Head of caudate nucleus (tissue), 42 donors: Measurements from ENCODE around the gene KIF16B.

Source experiments
- DNase-seq, 42 donors: peaks; one replicate each; pipeline versions ENCODE4 v3.0.0 to v3.0.0-alpha.2; 2020 to 2021; ENCODE audit warnings: mixed read lengths in 7 of 42
- intact Hi-C: fragments of 100-400 bp; cut with DNase I; formaldehyde crosslinking; loops from one replicate; pipeline ENCODE4 v1.15.0; 2022

The KIF16B gene

DNA sequence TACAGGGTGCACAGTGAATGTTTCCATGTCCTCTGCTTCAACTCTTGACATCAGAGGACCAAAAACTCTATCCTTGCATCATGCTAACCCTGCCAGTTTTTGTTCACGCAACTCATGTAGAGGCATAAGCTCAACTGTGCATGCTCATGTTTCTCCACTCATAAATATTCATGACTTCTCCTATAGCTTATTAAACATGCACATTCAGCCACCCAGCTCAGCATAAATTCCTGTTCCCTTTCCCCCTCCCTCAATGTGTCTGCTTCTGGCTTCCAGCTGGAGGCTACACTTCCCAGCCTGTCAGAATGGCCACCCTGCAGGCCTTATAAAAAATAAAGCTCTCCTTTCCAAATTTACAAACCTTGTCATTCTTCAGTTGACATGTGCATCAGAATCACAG lies 154.6 kb downstream of the KIF16B start:
- intact Hi-C loops: no loop called here
- no peak for DNase-seq

DNA sequence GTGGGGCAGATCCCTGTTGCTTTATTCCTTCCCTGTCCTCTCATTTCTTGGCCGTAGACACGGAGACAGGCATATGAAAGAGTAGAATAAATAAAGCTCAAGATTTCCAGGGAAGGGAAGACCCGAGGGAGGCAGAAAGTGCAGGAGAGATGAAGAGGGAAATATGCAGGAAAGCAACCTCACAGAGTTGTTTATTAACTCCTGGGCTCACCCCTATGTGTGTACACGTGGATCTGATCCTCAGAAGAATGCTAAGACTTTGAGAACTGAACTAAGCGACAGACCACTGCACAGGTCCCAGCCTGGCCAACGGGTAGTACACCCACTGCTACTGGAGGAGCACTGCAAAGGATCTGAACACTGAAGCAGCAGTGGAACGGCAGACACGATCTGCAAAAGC lies 156.2 kb downstream of the KIF16B start:
- DNase-seq: no peak
- intact Hi-C loops: no loop called here

DNA sequence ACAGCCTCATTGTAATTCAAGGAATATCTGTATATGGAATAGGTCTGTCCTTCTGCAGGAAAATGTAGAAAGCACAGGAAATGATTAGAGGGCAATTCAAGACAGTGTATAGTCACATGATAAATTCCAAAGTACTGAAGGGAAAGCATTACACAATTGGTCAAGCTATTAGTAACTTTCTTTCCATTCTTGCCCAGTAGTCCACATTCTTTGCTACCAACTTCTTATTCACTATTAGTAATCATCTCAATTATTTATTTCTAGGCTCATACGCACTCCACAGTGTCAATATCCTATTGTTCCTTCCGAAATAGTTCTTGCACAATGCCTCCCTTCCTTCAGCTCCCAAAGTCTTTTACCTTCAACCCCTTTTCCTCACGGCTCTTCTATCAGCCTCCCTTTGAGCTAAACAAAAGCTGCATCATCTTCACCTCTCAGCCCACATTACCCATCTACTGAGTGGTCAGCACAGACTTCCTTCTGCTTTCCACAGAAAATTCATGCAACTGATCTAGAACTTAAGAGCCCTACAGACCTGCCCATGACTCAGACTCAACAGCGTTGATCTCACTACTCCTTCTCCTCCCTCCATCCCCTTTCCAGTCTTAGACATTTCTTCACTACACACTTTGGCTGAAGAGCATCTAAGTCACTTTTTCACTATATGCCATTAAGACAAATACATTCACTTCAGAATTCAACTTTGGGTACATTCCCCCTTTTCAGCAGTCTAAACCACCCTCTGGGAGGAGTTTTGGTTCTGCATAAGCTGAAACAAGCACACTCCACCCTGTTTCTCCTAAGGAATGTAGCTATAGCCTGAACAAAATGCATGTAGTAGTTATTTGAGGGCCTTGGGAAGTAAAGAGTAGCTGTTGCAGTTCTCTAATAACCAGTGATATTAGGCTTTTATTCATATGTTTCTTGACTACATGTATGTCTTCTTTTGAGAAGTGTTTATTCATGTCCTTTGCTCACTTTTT lies 157.9 kb downstream of the KIF16B start:
- intact Hi-C loops: no loop called here
- no peak for DNase-seq

DNA sequence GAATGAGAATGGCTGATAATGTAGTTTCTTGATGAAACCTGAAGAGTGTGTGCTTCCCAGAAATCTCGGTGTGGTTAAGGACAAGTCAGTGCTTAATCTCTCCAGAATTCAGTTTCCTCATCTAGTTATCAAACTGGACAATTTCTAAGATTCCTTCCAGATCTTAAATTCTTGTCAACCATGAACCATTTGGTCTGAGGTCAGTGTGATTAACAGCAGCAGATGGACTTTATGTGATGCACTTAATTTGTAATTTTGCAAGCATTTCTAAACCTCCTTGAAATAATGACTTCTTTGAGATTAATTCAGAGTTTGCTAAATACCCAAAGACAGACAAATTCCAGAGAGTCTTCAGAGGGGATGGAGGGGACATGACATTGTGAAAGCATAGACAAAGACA lies 160.3 kb downstream of the KIF16B start:
- intact Hi-C loops: no loop called here

DNA sequence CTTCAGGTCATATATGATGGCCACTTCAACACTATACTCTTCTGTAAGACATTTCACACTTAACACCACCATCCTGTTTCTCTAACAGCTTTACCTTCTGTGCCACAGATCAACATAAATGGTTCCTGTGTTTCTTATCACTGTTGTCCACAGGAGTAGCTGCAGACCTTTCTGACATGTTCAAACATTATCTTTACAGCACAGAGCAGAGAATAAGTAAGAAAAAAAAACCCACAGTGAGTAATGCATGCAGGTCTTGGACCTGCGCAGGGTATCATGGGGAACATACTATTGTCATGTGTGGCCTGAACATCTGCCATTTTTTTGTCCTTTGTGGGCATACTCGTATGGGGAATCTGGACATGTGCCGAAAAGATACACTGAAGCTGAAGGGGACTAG lies 161.9 kb downstream of the KIF16B start:
- DNase-seq: no peak
- intact Hi-C loops: no loop called here

More for the DNA sequence above, 160.3 kb downstream of the KIF16B start:
- no peak for DNase-seq

DNA sequence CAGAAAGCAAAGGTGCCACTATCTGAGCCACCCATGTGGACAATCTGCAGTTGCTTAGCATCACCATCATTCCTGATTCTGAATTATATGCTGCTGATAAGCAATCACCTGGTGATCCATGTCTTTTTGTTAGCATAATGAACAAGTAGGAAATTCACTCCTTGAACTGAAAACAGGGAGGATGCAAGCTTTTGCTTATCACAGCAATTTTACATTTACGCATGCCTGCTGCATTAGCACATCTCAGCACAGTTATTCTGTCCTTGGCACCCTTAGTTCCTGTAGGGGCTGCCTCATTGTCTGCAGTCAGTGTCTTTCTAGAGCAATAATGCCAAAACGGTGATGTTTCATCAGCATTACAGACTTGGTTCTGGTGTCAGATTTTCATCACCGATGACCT lies 162.6 kb downstream of the KIF16B start:
- intact Hi-C loops: no loop called here
- DNase-seq: no peak

DNA sequence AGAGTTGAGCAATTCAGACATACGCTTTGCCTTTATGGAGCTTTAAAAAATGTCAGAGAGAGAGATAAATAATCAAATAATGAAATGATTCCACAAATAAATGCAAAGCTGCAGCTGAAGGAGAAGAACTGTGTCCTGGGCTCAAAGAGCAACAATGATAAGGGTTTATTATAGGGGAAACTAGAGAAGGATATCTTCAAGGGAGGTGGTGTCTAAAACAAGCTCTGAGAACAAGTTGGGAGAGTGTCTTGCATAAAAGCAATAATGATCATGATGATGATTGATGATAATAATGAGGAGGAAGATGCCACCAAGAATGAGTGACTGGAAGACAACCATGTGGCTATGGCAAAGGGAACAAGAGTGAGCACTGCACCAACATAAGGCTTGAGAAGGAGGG lies 164.3 kb downstream of the KIF16B start:
- no peak for DNase-seq
- intact Hi-C loops: no loop called here

DNA sequence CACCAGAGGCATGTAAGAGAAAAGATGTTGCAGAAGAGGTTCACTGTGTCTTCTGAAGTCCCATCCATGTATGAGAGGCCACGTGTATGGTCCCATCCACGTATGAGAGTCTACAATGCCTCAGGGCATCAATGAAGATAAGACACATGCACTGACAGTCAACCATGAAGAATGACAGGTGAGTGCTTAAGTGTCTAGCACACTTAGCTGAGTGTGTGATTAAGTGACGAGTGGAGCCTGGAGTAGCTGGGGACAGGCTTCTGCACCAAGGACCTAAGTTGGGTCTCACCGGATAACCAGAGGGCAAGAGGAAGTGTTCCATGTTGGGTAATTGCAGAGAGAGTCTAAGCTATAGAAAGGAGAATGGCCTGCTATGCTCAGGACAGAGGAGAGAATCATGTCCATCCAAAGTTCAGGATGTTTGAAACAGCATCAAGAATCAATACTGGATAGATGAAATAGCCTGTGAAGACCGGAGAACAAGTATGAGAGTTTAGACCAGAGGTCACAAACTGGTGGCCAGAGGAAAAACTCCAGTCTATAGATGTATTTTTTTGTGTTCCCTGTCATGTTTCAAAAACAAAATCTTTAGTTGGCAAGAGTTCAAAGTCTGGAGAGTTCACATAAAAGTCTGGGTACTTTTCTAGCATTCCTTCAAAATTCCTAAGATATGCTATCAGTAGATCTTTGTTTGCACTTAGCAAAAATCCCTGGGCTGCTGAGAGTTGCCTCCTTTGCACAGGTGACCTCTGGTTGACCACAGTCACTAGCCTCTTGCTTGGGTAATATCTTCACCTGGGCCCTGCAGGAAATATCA lies 165.8 kb downstream of the KIF16B start:
- intact Hi-C loops: no loop called here
- no peak for DNase-seq

DNA sequence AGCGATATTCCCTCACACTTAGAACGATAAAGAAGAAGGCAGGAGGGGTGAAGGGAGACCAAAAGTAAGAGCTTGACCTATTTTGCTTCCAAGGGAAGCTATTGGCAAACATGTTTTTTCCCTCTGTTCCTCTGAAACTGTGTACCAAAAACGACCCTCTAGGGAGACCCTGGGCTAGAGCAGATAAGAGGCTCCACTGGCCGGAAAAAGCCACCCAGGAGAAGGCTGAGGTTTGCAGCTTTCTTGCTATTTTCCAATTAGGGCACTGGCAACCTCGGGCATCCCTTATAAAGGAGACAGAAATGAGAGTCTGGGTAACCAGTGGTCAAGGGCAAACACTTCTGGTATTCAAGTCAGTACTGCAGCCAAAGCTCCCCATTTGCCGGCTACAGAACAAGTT lies 168.0 kb downstream of the KIF16B start:
- peak in 5 of 42 donors; percentile 6 to 40 (median 19) for DNase-seq
- intact Hi-C loops: no loop called here

DNA sequence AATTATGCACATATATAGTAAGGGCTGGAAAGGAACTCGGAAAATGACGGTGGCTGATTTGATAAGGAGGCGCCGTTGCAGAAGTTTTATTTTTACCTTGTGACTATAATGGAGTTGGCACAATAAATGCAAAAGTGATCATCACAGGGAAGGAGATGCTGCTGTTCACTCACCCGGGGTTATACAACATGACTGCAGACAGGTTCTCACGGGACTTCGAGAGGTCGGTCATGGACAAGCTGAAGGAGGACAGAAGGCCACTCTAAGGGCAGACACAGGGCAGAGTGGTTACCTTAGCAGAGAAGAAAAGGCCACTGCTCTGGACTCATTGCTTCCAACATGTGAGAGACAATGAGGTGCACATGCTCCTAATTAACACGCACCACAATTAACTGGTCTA lies 168.6 kb downstream of the KIF16B start:
- intact Hi-C loops: no loop called here

DNA sequence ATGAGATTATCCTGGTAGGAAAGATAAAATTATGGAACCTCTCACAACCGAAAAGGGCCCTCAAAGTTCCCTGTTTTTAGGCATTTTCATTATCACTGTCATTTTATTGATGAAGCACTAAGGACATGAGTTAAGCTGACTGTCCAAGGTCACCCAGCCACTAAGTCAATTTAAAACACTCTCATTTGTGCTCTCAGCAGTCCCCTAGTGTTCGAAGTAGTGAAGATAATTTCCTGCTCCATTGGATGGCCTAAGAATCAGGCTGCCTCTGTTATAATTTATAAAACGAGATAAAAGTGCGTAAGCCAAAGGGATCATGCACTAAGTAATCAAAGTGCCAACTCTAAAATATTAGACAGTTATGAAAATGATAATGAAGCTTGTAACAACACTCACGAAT lies 169.1 kb downstream of the KIF16B start:
- intact Hi-C loops: no loop called here
- DNase-seq: no peak

More for the DNA sequence above, 168.6 kb downstream of the KIF16B start:
- DNase-seq: no peak

DNA sequence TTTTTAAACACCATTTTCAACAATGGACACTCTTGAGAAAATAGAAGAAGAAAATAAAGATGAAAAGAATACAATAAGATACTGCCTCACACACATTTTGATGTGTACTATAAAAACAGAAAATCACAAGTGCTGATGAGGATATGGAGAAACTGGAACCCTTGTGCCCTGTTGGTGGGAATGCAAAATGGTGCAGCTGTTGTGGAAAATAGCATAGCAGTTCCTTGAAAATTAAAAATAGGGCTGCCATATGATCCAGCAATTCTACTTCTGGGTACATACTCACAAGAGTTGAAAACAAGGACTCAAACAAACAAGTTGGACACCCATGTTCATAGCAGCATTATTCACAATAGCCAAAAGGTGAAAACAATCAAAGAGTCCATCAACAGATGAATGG lies 173.0 kb downstream of the KIF16B start:
- intact Hi-C loops: no loop called here
- DNase-seq: no peak

DNA sequence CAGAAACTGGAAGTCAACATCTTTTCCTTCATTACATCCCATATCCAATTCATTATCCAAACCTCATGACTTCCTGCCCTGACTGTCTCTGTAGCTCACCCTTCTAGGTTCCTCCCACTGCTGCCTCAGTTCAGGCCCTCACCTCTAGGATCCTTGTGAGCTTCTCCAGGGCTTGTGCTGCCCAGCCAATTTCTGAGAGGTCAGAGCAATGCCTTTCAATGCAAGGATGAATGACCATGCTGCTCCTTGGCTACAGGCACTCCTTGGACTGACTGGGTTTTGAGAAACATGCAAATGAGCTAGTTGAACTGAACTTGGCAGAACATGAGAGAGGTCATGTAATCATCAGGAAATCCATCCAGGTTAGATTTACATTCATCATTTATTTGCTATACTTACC lies 173.4 kb downstream of the KIF16B start:
- intact Hi-C loops: no loop called here

DNA sequence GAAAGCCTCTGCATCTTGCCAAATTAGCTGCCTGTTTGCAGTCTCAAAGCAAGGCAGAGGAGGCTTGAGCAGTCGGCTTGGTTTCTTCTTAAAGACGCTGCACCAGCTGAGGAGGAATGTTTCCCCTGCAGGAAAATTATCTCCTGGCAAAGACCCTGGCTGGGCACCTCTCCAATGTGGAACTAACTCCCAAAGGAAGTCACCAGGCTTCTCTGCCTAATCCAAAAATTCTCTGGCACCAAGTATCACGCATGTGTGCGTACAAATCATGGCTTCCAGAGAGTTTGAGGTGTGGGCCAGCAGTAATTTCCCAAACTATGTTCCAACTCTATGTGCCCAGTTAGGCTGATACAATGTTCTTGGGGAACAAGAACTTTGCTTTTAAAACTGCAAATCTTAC lies 176.2 kb downstream of the KIF16B start:
- intact Hi-C loops: no loop called here
- DNase-seq: peak in 22 of 42 donors; percentile 8 to 61 (median 33)

More for the DNA sequence above, 173.4 kb downstream of the KIF16B start:
- DNase-seq: no peak

DNA sequence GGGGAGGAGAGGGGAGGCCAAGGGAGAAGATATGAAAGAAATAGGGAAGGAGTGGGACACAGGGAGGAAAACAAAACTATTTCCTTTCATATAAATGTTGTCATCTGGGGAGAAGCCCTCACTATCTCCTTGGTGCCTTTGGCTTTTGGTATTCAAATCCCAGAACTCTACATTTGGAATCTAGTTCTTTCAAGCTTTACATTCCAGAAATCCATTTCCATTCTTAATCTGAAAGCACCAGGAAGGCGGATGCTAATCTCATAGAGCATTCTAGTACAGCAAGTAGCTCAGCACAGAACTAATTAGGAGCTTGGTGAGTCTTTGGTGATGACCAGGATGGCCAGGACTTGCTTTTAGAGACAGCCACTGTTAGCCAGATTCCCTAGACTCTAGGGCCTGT lies 177.9 kb downstream of the KIF16B start:
- no peak for DNase-seq
- intact Hi-C loops: no loop called here

DNA sequence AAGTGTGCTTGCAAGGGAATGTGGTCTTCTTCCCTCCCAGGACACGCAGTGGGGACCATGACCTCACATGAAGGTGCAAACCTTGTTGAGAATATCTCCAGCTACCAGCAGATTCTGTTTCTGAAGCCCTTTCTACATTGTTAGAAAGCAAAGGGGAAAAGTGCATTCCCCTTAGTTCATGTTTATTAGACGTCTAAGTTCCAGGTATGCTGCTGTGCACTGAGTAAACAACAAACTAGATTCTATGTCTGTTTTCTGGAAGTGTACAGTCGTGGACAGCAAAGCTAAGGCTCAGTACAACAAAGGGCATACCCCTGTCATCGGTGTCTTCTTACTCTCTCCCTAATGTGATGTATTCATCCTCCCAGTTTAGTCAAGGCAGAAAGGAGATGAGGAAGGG lies 178.5 kb downstream of the KIF16B start:
- DNase-seq: no peak
- intact Hi-C loops: no loop called here

DNA sequence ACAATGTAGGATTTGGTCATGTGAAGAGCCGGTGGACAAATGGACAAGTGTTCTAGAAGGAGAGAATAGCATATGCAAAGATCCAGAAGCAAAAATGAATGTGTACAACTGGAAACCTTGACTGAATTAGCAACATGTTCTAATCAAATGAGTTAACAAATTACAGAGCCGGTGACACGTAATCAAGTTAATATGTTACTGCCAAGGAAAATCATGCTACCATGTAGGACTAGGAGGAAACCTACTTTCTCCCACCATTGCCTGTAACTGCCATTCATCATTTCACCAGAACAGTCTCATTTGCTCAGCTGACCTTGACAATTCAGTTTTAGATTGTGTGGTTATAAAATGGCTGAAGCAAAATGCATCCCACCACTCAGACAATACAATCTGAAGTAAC lies 179.4 kb downstream of the KIF16B start:
- intact Hi-C loops: no loop called here
- no peak for DNase-seq

DNA sequence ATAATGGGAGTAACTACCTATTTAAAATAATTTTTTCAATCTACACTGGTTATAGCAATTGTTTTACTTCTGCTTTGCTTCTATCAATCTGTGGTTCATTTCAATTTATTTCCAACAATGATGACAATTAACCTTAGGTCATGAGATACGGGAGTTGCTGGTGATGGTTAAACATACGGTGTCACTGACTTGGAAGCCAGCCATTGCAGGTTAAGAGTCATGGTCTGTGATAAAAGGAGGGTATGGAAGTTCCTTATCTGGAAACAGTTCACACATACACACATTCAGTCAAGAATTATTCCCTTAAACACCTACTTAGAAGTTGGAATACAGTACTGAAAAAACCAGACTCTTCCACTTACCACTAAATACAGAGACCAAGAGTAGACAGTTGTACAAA lies 180.0 kb downstream of the KIF16B start:
- intact Hi-C loops: no loop called here
- no peak for DNase-seq

DNA sequence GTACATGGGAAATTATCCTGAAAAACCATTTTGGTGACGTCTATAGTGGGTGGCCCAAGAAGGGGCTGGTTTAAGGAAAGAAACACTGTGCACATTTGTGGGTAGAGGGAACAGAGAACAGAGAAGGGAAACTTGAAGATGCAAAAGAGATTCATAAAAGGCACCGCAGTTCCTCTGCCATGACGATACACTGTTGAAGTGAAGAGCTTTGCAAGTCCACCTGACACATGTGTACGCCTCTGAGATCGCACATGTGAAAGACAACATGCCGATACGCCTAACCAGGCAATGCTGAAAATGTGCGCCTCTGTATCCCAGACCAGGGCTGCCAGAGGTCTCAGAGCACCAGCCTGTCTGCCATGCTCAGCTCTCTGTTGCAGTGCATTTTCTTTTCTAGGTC lies 180.9 kb downstream of the KIF16B start:
- intact Hi-C loops: no loop called here
- DNase-seq: peak in 1 of 42 donors; percentile 5

DNA sequence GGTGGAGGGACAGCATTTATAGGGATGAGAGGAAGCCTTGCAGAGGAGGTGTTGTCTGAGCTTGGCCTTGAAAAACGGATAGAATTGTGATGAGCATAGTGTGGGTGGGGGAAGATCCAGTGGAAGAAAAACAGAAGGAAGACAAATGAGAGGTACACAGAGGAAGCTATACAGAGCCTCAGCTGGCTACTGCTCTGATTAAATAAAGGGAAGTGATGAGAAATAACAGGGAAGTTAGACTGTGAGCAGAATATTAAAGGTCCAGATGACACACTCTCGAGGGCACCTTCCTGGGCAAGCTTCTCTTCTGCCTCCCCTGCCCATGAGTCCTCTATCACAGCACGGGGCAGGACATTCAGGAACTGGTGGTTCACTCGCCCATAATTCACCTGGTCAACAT lies 182.3 kb downstream of the KIF16B start:
- no peak for DNase-seq
- intact Hi-C loops: no loop called here
